HG02970 (cell line): ENCODE data around the gene LLGL2.

Experiments used
- ATAC-seq: cut with Tn5 transposase; IDR thresholded peaks from one replicate; pipeline ENCODE4 v1.9.1; 2021; ENCODE audit warnings: mild to moderate bottlenecking, moderate library complexity, moderate number of reproducible peaks; ENCODE audit not compliant: unreplicated experiment, low FRiP score

The LLGL2 gene

DNA sequence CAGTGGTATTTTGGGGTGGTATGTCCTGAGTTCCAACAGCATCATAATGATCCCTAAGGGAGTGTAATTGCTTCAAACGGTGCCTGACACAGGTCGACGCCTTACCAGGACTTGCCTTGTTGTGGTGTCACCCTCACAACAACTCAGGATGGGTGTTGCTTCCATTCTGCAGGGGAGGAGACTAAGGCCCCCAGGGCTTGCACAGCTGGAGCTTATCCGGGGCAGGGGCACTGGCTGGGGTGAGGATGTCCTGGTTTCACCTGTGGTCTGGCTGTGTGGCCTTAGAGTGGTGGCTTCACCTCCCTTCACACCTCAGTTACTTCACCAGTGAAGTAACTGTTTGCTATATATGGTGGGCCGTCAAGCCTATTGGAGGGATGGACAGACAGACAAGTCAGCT, 23.3 kb downstream of the LLGL2 start:
- ATAC-seq: no peak

DNA sequence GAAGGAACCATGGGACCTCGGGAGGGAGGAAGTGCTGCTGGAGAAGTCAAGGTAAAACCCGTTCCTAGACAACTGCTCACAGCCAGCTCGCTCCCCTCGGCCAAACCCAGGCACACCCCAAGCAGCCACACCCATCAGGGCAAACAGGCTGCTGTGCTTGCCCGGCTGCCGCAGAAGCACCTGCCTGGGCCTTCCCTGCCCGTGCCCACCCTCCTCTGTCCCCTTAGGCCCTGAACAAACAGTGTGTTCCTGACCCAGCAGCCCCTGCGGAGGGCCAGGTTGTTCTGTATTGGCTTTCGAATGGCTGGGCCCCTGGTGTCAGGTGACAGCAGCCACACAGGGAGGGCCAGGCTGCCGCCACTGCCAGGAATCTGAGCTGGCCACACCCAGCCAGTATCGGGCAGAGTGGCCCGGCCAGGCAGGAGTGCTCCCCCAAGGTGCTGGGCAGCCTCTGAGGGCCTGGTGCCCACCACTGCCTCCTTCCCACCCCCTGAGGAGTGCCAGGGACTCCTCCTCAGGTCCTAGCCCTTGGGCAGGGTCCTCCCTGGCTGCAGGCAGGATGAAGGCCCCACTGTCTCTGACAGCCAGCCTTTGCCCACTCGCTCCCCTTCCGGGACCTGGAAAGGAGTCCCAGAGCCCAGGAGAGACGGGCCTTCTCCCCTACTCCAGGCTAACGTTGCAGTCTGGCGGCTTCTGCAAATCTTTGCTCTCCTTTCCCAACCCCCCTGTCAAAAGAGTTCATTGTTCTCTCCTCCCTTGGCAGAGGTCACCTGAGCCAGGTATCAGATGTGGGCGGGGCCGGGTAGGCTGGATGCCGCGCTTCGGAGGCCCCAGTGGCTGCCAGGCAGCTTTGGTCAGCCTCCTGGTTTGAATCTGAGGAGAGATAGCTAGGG, 24.0 kb downstream of the LLGL2 start:
- no peak for ATAC-seq

DNA sequence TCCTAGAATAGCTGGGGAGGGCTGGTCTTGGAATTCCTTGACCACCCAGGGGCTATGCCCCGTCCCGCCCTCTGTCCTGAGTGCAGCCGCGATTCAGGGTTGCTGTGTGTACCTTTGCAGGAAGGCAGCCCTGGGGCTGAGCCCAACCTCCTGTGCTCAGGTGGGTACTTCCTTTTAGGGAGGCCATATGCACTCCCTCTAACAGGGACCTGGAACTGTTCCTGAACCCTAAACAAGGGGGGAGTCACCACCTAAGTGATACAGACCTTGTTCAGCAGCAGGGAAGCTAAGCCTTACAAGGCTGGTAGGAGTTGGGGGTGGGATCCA, 24.6 kb downstream of the LLGL2 start:
- no peak for ATAC-seq

DNA sequence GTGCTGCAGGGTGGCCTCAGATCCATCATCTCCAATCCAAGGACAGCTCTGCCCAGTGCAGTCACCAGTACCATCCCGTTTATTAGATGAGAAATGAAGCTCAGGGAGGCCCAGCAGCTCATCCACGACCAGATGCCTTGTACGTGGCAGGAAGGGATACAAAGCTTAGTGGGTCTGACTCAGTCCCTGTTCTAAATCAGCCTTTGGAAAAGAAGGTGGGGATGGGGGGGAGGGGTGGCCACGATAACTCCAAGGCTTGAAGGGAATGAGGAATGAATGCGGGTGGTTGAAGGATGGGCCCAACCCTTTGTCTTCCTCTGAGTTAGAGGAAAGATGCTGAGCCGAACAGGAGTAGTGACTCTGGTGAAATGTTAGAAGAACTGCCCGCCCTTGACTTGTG, 25.8 kb downstream of the LLGL2 start:
- no peak for ATAC-seq

DNA sequence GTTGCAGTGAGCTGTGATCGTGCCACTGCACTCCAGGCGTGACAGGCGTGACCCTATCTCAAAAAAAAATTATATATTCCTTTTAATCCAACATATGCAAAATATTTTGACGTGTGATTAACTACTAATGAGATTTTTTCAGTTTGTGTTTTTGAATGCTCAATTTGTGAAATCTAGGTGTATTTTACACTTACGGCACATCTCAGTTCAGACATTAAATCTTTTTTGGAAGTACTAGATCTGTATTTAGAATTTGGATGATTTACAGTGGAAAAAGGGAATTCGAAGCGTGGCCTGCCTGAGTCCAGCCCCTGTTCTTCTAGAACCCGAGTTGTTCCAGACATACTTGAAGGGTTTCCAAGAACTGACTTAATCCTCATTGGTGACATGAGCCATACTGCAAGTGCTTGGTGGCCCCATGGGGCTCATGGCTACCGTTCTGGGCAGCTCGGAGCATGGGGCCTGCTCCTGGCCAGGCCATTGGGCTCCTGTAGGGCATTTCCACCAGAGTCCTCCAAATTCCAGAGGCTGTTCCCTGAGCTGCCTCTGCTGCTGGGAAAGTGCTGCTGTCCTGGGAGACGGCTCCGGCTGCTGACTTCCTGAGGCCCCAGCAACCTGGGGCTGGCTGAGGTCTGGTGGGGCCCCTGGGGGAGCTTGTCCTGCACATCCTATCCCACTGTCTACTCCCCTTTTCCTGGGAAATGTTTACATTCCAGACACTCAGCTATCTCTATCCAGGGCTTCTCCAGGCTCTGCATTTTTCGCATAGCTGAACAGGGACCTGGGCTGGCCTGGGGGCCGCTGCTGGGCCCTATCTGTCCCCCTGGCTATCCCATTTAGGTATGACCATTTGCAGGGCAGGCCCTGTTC, 27.2 kb downstream of the LLGL2 start:
- ATAC-seq: no peak

DNA sequence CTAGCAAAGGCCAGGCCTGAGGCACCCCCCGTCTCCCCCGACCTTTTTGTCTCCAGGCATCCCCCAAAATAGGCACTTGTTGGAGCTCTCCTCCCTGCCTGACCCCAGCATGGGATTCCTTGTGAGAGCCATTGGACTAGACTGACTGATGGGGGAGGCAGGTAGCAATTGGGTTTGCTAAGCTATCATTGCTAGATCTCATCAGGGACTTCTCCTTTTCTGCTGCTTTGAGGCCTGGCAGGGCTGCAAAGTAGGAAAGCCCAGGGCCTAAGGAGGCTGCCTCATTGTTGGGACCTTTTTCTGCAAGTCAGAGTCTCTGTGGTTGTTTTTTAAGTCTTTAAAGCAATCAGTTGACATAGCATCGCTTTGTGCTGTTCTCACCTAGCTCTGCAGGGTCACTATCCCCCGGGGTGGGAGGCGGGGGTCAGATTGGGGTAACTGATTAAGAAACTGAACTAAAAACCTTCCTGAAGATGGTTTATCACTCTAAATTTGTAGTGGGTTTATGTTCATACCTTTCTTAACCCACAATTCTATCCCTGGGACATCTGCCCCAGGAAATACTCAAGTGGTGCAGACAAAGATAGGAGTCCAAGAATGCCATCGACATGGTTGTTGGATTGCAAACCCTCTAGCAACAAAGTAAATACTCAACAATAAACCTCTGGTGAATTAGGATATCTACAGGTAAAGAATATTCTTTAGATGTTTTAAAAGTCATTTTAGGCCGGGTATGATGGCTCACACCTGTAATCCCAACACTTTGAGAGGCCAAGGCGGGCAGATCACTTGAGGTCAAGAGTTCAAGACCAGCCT, 28.0 kb downstream of the LLGL2 start:
- ATAC-seq: no peak

DNA sequence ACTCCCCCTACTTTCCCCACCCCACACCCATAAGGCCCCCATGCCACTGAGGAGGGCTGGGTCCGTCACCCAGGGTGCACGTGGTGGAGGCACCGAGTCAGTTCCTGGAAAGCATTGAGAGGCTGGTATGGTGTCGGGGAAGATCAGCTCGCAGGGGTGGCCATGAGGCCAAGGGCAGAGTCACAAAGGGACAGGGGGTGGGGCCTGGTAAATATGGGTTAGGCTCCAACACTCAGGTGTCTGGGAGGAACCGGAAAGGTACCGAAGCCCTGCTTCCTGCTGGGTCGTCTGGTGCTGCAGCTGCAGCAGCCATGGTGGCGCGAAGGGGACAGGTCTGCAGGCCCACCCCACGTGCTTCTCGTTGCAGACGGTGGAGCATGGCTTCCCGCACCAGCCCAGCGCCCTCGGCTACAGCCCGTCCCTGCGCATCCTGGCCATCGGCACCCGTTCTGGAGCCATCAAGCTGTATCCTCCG, 30.2 kb downstream of the LLGL2 start:
- ATAC-seq: no peak

DNA sequence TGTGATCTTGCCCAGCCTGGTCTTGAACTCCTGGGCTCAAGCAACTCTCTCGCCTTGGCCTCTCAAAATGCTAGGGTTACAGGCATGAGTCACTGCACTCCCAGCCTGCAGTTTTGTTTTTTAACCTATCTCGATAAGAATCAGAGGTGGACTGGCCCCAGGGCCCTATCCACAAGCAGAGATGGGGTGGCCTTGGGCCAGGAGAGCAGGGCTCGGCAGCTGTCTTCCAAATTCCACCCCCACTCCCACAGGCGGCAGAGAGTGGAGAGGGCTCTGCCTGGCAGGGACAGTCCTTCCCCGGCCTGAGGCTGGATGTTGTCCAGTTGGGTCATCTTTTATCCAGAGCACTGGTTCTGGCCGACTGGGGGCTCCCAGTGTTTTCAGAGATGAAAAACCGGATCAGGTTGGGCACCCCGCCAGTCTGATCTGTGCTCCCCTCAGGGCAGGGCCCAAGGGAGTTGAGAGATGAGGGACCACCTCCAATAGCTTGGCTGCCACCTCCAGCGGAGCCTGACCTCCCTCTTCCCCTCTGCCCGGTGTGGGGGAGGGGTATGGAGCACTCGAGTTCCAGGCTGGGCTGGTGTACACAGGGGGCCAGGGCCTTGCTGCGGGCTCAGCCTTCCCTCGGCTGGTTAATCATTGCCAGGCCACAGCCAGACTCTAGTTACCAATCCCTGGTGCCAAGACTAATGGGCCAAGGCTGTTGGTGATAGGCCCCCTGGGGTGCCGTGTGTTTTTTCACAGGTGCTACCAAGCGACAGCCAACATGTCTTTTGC, 31.8 kb downstream of the LLGL2 start:
- ATAC-seq: no peak

DNA sequence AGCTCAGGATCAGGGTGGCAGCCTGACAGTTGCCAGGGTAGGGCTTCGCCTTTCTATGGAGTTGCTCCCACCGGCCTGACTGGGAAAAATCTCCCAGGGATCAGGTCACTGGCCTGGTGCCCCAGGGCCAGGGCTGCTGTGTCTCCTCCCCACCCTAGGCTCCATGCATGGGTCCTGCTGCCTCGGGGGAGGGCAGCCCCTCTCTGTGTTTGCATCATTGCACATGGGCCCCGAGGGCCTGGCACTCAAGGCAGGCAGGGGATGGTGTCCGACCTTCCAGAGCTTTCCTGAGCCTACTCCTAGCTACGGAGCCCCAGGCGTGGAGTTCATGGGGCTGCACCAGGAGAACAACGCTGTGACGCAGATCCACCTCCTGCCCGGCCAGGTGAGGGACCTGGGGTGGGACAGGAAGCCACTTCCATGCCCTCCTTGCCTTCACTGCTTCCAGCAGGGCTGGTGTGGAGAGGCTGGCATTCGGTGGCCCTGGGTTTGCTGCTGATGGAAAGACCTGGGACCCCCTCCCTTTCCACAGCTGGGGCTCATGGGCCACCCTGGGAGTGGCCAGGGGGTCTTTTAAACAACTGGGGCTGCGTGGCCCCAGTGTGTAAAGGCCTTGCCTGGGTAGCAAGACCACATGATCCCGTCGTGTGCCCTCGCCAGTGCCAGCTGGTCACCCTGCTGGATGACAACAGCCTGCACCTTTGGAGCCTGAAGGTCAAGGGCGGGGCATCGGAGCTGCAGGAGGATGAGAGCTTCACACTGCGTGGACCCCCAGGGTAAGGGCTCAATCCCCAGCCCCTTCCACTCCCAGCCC, 32.6 kb downstream of the LLGL2 start:
- no peak for ATAC-seq

DNA sequence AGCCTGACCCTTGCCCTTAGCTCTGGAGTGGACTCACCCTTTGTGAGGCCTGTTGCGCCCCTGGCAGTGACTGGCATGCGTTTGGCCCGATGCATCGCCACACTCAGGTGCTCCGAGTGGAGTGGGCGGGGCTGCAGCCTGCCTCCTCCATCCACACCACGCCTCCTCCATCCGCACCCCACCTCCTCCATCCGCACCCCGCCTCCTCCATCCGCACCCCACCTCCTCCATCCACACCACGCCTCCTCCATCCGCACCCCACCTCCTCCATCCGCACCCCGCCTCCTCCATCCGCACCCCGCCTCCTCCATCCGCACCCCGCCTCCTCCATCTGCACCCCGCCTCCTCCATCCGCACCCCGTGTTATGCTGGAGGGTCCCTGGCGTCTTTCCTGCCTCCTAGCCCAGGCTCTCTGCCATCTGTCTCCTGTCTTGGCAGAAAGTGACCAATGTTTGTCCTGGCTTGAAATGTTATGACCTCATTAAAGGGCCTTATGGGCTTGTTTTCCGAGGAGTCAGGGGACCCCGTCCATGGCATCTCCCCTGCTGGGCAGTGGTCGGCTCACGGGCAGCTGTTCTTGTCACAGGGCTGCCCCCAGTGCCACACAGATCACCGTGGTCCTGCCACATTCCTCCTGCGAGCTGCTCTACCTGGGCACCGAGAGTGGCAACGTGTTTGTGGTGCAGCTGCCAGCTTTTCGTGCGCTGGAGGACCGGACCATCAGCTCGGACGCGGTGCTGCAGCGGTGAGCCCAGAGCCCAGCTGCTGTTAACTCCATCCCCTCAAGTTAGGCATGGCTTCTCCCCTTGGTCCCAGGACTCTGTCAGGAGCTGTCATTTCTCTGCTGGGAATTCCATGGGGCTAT, 33.4 kb downstream of the LLGL2 start:
- no peak for ATAC-seq

DNA sequence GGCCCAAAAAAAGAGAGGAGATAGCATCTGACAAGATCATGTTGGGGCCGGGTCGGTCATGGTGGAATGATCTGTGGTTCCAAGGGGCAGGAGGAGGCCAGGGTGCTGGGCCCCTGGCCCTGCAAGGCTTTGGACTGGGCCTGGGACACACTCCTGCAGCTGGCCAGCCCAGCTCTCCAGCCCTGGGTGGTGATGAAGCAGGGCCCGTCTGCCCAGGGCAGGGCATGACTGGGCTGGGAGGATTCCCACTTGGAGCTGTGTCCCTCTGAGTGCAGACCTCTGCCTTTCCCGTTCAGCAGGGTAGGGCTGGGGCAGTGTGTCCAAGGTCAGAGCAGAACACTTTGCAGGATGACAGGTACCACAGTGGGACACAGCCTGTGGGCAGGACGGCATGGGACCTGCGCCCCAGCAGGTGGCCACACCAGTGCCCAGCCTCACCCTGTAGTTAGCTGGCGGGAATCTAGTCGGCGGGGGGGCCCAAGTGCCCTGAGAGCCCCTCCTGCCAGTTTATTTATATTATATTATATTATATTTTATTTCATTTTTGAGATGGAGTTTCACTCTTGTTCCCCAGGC, 34.5 kb downstream of the LLGL2 start:
- no peak for ATAC-seq

DNA sequence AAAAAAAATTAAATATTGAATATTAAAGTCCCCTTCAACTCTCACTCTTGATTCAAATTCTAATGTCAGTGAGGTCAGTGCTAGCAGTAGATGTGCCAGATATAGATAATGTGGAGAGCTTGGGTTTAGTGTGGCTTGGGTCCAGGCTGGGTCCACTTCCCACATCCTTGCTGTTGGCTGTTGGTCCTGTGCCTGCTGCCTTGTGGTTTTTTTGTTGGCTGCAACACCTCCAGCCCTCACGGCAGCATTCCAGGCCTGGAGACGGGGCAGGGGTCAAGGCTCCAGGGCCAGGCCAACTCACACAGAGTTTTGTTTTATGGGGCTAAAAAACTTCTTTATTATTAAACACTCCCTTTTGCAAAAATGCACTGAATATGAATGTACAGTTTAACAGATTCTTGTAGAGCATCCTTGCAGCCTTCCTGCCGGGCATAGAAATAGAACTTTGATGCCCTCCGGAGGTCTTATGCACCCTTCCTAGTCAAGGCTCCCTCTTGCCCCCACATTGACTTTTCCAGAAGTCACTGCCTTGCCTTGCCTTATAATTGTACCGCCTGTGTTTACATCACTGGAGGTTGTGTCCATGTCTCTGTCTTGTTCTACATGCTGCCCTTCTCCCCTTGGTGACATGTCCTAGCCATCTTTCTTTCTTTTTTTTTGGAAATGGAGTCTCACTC, 36.6 kb downstream of the LLGL2 start:
- ATAC-seq: no peak

DNA sequence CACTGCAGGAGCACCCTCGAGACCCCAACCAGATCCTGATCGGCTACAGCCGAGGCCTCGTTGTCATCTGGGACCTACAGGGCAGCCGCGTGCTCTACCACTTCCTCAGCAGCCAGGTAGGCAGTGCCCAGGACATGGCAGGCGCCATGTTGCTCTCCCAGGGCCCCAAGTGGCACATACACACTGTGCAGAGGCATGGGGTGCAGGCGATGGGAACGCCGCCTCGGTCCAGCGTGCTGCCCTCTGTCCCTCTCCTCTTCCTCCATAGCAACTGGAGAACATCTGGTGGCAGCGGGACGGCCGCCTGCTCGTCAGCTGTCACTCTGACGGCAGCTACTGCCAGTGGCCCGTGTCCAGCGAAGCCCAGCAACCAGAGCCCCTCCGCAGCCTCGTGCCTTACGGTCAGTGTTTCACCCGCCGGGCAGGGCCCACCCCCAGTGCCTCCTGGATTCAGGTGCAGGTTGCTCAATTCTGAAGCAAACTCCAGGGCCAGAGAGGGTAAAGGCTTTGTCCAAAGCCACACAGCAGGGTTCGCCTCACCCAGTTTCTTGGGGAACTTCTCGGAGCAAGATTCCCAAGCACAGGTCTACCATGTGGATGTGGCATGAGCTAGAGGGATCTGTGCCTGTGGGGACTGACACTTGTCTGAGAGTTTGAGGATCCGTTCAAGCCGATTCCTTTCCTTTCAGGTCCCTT, 37.7 kb downstream of the LLGL2 start:
- no peak for ATAC-seq

DNA sequence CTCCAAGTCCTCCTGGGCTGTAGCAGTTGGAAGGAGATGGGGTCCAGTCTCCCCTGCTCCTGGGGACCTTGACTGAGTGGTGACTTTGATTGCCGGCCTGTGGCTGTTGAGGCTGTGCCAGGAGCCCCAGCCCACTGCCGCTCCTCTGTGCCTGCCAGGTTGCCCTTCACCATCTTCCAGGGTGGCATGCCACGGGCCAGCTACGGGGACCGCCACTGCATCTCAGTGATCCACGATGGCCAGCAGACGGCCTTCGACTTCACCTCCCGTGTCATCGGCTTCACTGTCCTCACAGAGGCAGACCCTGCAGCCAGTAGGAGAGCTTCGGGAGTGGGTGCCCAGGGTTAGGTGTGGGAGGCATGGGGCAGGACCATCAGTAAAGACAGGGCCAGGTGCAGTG, 38.7 kb downstream of the LLGL2 start:
- no peak for ATAC-seq

DNA sequence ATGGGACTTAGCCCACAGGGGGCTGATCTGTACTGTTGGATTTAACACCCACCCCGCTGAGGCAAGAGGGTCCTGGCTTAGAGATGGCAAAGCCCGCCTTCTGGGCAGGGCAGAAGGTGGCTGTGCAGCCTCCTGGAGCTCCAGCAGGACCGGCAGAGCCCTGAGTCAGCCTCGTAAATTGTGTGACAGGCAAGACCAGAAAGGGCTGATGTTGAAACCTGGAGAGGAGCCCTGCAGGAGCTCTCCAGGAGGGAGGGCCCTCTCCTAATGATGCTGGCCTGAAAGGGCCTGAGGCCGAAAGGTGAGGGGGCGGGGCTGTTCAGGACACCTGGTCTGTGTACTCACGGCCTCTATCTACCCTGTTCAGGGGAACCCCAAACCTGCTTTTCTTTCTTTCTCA, 39.6 kb downstream of the LLGL2 start:
- ATAC-seq: no peak

DNA sequence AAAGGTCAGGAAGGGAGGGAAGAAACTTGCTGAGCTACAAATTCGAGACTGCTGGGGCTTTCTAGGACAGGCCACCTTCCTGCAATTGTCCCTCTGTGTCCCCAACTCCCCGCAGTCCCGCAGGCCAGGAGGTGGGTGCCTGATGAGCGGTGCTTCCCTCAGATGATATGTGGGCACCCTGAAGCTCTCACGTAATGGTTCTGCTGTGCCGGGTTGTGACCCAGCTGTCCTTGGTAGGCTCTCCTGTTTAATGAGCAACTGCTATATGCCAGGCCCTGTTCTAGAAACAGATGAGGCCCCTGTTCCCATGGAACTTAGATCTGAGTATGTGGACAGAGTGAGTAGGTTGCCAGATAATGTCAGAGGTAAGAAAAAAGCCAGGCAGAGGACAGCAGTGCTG, 40.1 kb downstream of the LLGL2 start:
- no peak for ATAC-seq

DNA sequence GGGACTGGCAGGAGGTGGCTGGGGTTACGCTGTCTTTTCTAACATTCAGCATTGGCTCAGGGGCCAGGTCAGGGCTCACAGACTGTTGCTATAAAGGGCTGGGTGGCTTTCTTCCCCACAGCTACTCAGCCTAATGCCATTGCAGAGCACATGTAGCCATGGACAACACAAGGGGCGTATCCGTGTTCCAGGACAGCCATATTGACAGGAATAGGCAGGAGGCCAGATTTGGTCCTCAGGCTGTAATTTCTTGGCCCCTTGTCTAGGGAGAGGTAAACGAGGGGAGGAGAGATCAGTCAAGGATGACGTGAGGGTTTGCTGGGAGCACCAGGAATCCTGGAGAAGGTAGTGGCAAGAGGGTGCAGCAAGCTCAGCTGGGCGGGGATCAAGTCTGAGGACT, 40.9 kb downstream of the LLGL2 start:
- ATAC-seq: no peak
